Esophagus mucosa (tissue), 1 donor: ENCODE measurements around the gene BABAM1. TPM values are rescaled to one million over a fixed set of nuclear protein-coding genes. Genes with fewer than 3 reads are reported as not detected.

Experiments
- ATAC-seq: fragments of 200-7000 bp; cut with Tn5 transposase; one replicate; pipeline ENCODE4 v1.9.1; 2020
- total RNA-seq: library from RNA; stranded (reverse); gene quantifications from one replicate; pipeline ENCODE4 v1.2.4, GENCODE V29; 2023
- donor health status: DM: yes; HTN: yes; CAD: no.

Gene BABAM1
- total RNA-seq, 1 donor from 2014 or later: 55.8 TPM

DNA sequence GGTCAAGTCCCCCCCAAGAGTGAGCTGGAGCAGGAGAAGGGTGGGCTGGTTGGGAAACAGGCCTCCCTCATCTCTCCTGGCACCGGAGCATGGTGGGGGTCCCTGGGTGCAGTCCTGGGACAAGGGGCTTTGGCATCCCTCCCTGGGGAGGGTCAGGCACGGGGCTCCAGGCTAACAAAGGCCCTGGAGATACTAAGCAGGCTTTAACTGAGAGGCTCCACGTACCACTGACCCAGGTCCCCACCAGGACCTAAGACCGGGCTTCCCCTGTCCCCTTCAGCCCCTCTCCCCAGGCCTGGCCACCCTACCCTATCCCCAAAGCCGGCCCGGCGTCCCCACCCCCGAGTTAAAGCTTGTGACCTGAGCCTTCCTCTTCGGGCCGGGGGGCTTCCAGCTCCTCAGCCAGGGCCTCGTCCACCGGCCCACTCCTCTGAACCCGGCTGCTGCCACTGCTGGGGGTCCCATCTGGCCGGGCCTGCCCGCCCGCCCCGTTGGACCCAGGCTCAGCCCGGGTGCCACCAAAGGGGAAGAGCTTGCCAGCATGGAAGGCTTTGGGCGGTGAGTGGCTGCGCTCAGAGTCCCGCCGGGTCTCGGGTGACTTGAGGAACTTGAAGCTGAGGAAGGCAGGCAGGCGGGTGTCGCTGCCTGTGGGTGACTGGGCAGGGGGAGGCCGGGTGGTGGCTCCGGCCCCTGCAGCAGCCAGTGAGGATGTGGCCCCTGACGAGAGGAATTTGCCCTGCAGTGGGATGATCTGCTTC is 57.3 kb downstream of the BABAM1 start:
- ATAC-seq: no peak

DNA sequence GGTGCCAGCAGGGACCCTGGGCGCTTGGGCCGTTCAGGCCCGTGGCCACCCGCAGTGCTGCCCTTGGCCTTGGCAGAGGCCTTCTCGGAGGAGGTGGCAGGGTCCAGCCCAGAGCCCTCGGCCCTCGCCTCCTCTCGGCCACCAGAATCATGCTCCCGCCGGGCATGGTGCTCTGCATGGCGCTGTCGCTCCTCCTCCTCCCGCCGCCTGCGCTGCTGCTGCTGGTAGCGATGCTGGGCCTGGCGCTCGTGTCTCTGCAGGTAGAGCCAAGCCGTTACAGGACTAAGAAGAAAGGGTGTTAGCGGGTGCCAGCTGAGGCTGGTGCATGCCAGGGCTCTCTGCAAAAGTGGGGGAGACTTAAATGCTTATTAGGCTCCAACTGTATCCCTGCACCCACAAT is 57.9 kb downstream of the BABAM1 start:
- no peak for ATAC-seq

DNA sequence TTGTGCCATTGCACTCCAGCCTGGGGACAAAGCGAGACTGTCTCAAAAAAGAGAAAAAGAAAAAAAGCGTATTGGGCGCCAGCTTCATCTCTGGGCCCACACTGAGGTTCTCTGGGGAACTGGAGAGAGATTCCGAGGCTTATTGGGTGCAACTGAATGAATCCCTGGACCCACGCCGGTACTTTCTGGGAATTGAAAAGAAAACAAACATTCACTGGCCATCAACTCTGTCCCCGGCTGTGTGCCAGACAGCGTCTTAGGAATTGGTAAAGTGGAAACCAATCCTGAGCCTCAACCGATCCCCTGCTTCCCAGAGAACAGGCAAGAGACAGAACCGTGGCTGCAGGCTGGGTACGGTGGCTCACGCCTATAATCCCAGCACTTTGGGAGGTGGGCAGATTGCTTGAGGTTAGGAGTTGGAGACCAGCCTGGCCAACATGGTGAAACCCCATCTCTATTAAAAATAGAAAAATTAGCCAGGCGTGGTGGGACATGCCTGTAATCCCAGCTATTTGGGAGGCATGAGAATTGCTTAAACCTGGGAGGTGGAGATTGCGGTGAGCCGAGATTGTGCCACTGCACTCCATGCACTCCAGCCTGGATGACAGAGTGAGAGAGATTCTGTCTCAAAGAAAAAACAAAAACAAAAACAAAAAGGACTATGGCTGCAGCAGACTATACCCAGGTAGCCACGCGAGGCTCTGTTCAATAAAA is 58.8 kb downstream of the BABAM1 start:
- no peak for ATAC-seq

DNA sequence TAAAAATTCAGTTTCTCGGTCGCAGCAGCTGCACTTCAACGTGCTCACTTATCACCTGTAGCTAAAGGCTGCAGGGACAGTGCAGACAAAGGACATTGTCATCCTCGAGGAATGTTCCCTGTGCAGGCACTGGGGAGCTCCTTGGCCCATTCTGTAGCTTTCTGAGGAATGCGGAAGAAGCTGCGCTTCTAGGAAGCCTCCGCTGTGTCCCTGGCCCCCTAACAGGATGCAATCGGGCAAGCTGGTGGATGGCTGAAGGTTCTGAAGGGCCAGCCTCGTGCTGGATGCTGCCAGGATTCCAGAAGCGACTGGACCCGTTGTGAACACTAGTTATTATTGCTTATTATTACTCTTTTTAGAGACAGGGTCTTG is 59.3 kb downstream of the BABAM1 start:
- no peak for ATAC-seq

DNA sequence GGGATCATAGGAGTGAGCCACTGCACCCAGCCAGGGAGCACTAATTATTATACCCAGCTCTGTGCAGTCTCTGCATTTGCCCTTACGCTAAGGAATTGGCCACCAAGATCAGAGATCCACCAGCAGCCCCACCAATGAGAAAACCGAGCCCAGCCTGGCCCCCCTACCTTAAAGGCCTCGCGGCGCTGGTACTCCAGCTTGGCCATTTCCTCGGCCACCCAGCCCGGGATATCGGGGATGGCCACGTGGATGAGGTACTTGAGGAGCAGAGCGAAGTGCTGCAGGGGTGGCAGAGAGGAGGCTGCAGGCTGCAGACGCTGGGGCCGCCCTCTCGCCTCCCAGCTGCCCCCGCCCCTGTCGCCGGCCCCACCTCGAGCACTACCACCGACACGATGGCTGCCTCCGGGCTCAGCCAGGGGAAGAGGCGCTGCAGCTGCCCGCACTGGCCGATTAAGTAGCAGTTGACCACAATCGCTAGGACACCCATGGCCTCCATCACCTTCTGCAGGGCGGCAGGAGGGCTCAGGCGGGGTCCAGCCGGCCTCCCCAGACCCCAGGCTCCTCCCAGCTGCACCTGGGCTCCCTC is 59.9 kb downstream of the BABAM1 start:
- no peak for ATAC-seq

DNA sequence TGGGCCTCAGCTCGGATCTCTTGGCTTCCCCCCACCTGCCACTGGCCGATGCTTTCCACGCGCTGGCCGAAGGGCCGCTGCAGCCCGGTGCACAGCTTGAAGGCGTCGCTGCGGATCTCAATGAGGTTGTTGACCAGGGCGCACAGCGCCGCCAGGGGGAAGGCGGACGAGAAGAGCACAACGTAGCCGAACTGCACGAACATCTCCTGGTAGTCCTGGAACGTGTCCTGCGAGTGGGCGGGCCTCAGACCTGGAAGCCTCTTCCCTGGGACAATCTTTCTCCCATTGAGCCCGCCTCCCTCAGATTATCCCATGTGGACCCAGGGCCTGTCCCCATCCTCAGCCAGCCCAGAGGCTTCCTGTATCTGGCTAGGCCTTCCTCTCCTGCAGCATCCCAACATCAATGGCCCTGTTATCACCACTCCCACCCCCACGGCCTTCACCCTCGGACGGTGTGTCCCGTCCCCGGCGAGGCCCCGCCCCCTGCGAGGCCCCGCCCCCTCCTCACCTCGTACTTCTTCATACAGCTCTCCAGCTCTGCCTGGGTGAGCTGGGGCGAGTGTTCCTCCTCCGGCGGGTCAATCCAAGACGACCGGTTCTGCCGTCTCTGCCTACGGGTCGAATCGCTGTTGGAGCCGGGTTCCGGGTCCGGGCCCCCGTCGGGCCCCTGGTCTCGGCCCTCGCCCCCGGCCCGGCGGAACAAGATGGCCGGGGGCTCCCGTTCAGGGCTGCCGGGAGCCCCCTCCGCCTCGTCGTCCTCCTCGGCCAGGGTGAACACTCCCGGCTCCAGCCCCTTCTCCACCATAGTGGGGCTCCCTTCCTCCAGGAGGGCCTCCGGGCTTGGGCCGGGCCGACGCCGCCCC is 60.6 kb downstream of the BABAM1 start:
- peak; percentile 67 for ATAC-seq

Other genes starting within 250 kb of the BABAM1 start
- 2.0 TPM for gene CPAMD8, start 240.6 kb upstream of the BABAM1 start, total RNA-seq
- gene HAUS8, start 192.0 kb upstream of the BABAM1 start, total RNA-seq: 6.1 TPM
- gene MYO9B, start 191.7 kb upstream of the BABAM1 start, total RNA-seq: 27.4 TPM
- 21.7 TPM for gene USE1, start 52.1 kb upstream of the BABAM1 start, total RNA-seq
- gene OCEL1, start 41.2 kb upstream of the BABAM1 start, total RNA-seq: 13.3 TPM
- gene NR2F6, start 21.5 kb upstream of the BABAM1 start, total RNA-seq: 53.8 TPM
- 0.64 TPM for gene USHBP1, start 2.7 kb upstream of the BABAM1 start, total RNA-seq
- gene ANKLE1, start 14.5 kb downstream of the BABAM1 start, total RNA-seq: 0.04 TPM
- 2.2 TPM for gene ABHD8, start 36.0 kb downstream of the BABAM1 start, total RNA-seq
- gene MRPL34, start 38.4 kb downstream of the BABAM1 start, total RNA-seq: 42.6 TPM
- gene DDA1, start 42.1 kb downstream of the BABAM1 start, total RNA-seq: 21.5 TPM
- gene ANO8, start 67.4 kb downstream of the BABAM1 start, total RNA-seq: 9.9 TPM
- 11.7 TPM for gene GTPBP3, start 70.1 kb downstream of the BABAM1 start, total RNA-seq
- gene PLVAP, start 109.9 kb downstream of the BABAM1 start, total RNA-seq: 22.6 TPM
- not detected for gene CCDC194, start 126.8 kb downstream of the BABAM1 start, total RNA-seq
- gene BST2, start 138.2 kb downstream of the BABAM1 start, total RNA-seq: 2.8 TPM
- gene MVB12A, start 152.6 kb downstream of the BABAM1 start, total RNA-seq: 49.9 TPM
- not detected for gene TMEM221, start 181.2 kb downstream of the BABAM1 start, total RNA-seq
- gene NXNL1, start 193.5 kb downstream of the BABAM1 start, total RNA-seq: not detected
- gene SLC27A1, start 203.1 kb downstream of the BABAM1 start, total RNA-seq: 4.1 TPM
- 104 TPM for gene PGLS, start 244.2 kb downstream of the BABAM1 start, total RNA-seq